ENCODE measurements around the gene TK1.

DNA sequence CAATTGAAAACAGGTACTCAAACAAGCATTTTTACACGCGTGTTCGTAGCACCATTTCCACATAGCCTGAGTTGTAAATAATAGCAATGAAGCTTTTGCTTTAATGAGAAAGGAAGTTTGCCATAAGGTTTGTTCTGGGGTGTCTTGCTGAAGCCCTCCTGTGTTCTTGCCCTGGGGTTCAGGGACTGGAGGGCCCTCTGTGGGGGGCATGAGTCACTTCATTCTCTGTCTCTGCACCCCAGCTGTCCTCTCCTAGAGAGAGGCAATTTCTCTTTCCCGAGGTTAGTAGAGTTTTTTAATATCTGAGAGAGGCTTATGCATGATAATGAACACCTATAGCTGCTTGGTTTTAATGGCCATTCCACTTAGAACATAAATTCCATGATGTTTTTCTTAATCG, 9.9 kb upstream of the TK1 start:
- TF ChIP-seq POLR2A (IDR thresholded peaks at IDR 0.05; ENCODE audit: low read depth, low read length) (no peak), POLR2AphosphoS5 (IDR thresholded peaks at IDR 0.05; ENCODE audit: low read depth, low read length) (no peak)
